ENCODE results near the gene CPT2.
"Not testable (repeated sequence)": the region's sequence is repeated elsewhere in the genome, so short reads cannot be mapped to it uniquely, and the experiment has no call there.

The CPT2 gene

GRCh38 chr1:53182716-53183094, 13.9 kb upstream of the CPT2 start:
- no peak for DNase-seq

- DNase-seq: no peak
Measured at GRCh38 chr1:53183095-53183990, 13.3 kb upstream of the CPT2 start.

GRCh38 chr1:53185955-53186297, 10.7 kb upstream of the CPT2 start:
- not testable (repeated sequence) for DNase-seq

- no peak for DNase-seq
Measured at GRCh38 chr1:53186533-53186932, 10.1 kb upstream of the CPT2 start.

- DNase-seq: no peak
Measured at GRCh38 chr1:53187401-53187800, 9.2 kb upstream of the CPT2 start.

- no peak for DNase-seq
Measured at GRCh38 chr1:53188099-53188498, 8.5 kb upstream of the CPT2 start.

- no peak for DNase-seq
Measured at GRCh38 chr1:53189061-53189460, 7.6 kb upstream of the CPT2 start.

GRCh38 chr1:53190210-53190611, 6.4 kb upstream of the CPT2 start:
- DNase-seq: no peak

GRCh38 chr1:53195246-53196016, 1.2 kb upstream of the CPT2 start:
- DNase-seq: no peak

- no peak for DNase-seq
Measured at GRCh38 chr1:53196017-53196484, 573 bp upstream of the CPT2 start.

- no peak for DNase-seq
Measured at GRCh38 chr1:53197291-53198200, 922 bp downstream of the CPT2 start.

- DNase-seq: no peak
Measured at GRCh38 chr1:53198241-53198651, 1.6 kb downstream of the CPT2 start.

GRCh38 chr1:53203466-53203865, 6.8 kb downstream of the CPT2 start:
- no peak for DNase-seq

GRCh38 chr1:53205496-53205895, 8.9 kb downstream of the CPT2 start:
- DNase-seq: not testable (repeated sequence)

GRCh38 chr1:53206083-53206685, 9.6 kb downstream of the CPT2 start:
- not testable (repeated sequence) for DNase-seq

- no peak for DNase-seq
Measured at GRCh38 chr1:53206735-53207379, 10.2 kb downstream of the CPT2 start.

GRCh38 chr1:53207726-53208125, 11.1 kb downstream of the CPT2 start:
- DNase-seq: no peak

GRCh38 chr1:53210352-53210751, 13.7 kb downstream of the CPT2 start:
- DNase-seq: no peak

GRCh38 chr1:53210954-53211353, 14.3 kb downstream of the CPT2 start:
- DNase-seq: no peak

GRCh38 chr1:53214376-53214940, 17.8 kb downstream of the CPT2 start:
- DNase-seq: no peak

- no peak for DNase-seq
Measured at GRCh38 chr1:53218201-53218600, 21.6 kb downstream of the CPT2 start.

GRCh38 chr1:53219711-53220110, 23.1 kb downstream of the CPT2 start:
- no peak for DNase-seq

Measured in stimulated activated naive CD4-positive, alpha-beta T cell treated with Interleukin-2 at 50 U/mL for 16 hours (primary cell).